Dedifferentiated amniotic fluid mesenchymal stem cell (primary cell): ENCODE results near the gene CCDC85C.
A peak's percentile ranks its signal among the peaks of the same experiment; 100 is the strongest.

Experiments used
- DNase-seq: peaks from one replicate; pipeline ENCODE4 v3.0.0-alpha.2; 2016; ENCODE audit errors: extremely low spot score

Gene CCDC85C

GRCh38 chr14:99522457-99522891, 81.5 kb downstream of the CCDC85C start:
- peak; percentile 19 for DNase-seq

DNA sequence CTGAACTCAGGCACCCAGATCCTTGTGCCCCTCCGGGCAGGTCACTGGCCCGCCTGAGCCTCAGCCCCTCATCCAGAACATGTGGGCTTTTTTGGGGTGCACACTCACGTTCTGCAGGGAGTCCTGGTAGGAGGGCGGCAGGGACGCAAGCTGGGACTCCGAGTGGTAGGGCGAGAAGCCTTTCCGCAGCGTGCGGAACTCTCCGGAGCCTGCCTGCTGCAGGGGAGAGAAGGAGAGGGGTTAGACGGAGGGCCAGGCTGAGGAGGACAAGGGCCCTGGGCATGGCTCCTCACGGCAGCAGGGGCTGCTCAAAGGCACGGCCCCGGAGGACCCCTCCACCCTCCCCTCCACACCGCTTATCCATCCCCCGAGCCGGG, 82.0 kb downstream of the CCDC85C start:
- DNase-seq = no peak

- no peak for DNase-seq
These were observed 82.6 kb downstream of the CCDC85C start for GRCh38 chr14:99521176-99522024.

DNA sequence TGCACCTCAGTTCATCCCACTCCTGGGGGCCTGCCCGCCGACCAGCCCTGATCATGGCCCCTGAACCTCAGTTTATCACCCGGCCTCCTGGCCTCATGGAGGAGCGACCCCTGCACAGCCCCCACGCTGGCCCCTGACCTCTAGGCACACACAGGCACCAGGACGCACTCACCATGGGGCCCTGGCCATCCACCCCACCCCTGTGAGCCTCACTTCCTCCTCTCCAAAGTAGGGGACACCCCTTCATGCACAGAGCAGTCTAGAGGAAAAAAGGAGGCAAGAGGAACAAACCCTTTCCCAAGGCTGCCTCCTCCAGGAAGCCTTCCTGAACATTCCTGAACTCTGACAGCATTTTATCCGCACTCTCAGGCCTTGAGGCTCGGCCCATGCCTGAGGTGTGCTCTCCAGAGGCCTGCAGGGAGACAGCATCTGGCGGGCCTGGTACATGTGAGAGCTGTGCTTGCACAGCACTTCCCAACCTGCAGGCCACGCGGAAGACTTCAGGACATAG, 83.4 kb downstream of the CCDC85C start:
- DNase-seq = no peak

GRCh38 chr14:99519931-99520421, 84.0 kb downstream of the CCDC85C start:
- no peak for DNase-seq

GRCh38 chr14:99519347-99519881, 84.6 kb downstream of the CCDC85C start:
- DNase-seq = no peak

GRCh38 chr14:99518441-99519346, 85.3 kb downstream of the CCDC85C start:
- DNase-seq = no peak

- no peak for DNase-seq
These were observed 86.2 kb downstream of the CCDC85C start for GRCh38 chr14:99517643-99518381.

DNA sequence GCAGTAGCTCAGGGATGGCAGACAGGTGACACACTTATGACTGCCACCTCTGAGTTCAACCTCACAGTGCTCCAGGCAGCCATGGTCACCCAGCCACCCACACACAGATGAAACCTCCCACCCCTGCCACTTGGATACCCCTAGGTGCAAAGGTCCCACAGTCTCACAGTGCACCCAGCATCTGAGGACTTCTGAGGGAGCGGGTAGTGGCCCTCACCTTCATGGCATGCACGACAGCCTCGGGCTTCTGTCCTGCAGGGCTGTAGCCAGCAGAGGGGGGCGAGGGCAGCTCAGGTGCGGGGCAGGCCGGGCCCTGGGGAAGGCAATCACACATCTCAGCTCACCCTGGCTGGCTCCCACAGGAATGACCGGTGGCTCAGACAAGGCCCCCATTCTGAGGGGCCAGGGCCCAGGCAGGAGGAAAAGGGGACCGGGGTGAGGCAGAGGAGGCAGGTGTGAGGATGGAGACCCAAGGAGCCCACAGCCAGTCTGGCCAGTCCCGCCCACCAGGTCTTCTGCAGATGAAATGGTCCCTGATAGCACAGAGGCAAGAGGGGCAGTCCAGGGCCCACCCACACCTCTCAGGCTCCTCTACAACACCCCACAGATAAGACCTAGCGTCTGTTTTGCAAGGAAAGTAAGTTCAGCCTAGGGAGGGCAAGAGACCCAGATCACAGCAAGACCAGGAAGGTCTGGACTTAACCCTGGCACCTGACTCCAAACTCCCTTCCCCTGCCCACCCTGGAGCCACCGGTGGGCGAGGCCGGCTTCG, 87.0 kb downstream of the CCDC85C start:
- DNase-seq = no peak

- DNase-seq = no peak
These were observed 87.7 kb downstream of the CCDC85C start for GRCh38 chr14:99516156-99516870.

DNA sequence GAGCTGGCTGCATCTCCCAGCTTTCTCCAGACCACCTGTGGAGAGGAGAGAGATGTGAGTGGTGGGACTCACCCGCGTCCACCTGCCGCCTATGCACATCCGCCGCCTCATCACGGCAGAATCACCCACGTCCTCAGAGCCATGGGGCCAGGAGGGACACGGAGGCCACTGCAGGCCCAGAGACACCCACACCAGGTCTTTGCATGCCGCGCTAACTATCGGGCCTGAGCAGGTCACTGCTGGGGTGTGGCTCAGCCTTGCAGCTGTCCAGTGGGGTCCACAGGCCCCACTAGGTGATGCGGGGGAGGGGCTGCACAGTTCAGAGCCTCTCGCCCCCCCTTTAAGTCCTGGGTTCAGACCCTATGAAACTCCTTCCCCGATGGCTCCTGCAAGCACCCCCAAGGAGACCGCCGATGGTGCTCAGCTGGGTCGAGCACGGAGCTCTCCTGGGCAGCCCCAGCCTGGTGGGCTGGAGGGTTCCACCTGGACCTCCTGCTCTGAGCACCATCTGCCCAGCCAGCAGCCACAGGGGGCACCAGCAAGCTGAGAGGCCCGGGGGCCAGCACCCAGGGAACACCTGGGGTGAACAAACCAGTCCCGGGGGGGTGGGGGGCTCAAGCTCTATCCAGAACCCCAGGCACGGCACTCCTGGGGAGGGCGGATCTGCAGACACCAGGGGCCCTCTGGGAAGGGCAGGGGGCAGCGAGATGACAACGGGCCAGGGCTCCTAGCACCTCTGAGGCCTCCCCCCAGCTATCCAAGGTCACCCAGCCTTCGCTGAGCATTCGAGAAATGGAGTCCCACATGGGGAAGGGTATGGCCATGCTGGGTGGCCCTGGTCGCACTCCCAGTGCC, 88.5 kb downstream of the CCDC85C start:
- no peak for DNase-seq

DNA sequence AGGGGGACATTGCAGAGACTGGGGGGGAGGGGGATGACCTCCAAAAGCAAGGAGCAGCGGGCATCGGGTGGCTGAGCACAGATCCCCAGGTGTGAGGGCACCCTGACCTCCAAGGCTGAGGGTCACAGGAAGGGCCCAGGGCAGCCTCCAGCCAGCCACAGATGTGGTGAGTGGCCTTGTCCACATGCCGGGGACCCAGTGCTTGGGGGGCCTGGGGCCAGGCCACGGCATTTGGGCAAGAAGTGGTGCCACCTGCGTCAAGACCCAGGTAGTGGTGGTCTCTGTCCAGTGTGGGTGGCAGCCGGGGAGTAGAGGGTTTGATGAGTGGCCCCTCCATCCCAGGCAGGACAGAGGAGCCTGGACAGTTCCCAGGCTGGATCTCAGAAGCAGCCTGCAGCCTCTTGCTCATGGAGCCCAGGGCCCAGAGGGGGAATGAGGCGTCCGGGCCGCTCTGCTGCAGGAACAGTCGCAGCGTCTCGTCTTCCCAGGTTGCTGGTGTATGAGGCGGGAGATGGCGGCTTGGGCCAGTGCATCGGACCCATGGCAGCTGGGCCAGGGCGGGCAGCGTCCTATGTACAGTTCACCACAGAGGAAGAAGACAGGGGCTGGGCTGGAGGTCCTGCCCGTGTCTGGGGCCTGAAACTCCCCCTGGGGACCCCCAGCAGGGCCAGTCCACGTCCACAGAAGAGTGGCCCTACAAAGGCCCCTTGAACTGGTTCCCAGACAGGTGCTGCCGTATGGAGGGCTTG, 89.3 kb downstream of the CCDC85C start:
- no peak for DNase-seq

DNA sequence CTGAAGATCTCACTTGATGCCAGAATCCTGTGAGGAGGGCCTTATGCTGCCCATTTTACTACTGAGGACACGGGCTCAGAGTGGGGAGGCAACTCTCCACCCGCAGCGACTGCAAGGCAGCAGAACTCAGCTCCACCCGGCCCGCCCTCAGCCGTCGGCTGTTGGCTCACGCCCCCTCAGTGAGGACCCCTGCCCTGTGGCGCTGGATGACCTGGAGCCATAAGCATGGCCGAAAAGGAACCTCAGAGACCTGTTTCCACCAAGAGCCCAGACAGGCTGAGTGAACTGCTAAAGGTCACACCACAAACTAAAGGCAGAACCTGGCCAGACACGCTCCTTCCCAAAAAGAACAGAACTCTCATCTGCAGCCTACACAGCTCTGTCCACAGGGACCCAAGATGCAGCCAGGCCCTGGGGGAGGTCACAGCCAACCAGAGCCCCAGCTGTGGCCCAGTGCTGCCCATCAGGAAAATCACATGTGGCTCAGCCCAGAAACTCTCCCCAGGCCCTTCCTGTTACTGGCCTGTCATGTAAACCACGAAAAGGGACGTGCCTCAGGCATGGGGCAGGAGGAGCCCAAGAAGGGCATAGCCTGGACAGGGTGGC, 90.0 kb downstream of the CCDC85C start:
- DNase-seq = no peak

DNA sequence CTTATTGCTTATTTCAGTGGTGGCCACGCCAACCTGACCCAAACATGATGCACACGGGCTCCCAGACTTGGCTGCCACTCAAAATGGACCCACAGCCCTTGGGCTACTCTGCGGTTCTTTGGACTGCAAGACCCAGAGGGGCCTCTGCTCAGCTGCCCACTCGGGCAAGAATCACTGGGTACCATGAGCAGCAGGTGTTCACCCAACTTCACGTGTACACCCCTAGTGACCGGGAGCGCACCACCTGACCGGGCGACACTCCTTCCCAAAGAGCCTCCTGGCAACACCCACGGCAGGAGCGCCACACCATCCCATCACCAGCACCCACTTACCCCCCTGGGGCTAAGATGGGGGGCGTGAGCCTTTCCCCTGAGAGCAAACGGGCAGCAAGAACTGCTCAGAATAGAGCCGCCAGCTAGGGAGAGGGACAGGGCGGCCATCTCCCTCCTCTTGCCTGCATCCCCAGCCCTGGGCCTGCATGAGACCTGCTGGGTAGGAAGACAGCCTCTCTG, 90.8 kb downstream of the CCDC85C start:
- DNase-seq = no peak

- no peak for DNase-seq
These were observed 91.3 kb downstream of the CCDC85C start for GRCh38 chr14:99512571-99513182.

GRCh38 chr14:99512110-99512449, 91.9 kb downstream of the CCDC85C start:
- DNase-seq = no peak

GRCh38 chr14:99511421-99512109, 92.4 kb downstream of the CCDC85C start:
- DNase-seq = peak; percentile 40
